HepG2 (cell line): ENCODE results near the gene KRT79. TPM values are rescaled to one million over a fixed set of nuclear protein-coding genes. Genes with fewer than 3 reads are reported as not detected.
A peak's percentile ranks its signal among the peaks of the same experiment; 100 is the strongest.
"Not testable (repeated sequence)": the region's sequence is repeated elsewhere in the genome, so short reads cannot be mapped to it uniquely, and the experiment has no call there.

Experiments
- ATAC-seq: fragments of 200-7000 bp; cut with Tn5 transposase; 3 replicates; pipeline ENCODE4 v1.9.1; 2020; ENCODE audit warnings: mild to moderate bottlenecking, moderate library complexity
- BruUV-seq: library from RNA; stranded (reverse); fragments of 400-500 nt; replicated peaks from 2 replicates; lab custom pipeline; 2021; lab: Mats Ljungman, UMichigan
- CTCF ChIA-PET: fragments of 300-600 bp; formaldehyde crosslinking; extraction: SDS; loops from one replicate; lab custom pipeline; 2021; ENCODE audit warnings: low total read pairs, inconsistent platforms, low intra/inter-chr PET ratio; lab: Yijun Ruan, JAX
- POLR2A ChIA-PET: fragments of 350-600 bp; sonication (Branson Sonifier 250); formaldehyde crosslinking; loops from one replicate; lab custom pipeline; 2020; ENCODE audit warnings: antibody characterized with exemption, inconsistent platforms; lab: Yijun Ruan, JAX
- DNase-seq: peaks from one replicate; pipeline ENCODE4 v3.0.0-alpha.2; 2015; ENCODE audit warnings: low spot score
- FAIRE-seq: peaks from 3 replicates; lab custom pipeline; 2011; peaks lifted over from hg19 to GRCh38; lab: Jason Lieb, UNC
- H2AFZ ChIP-seq: one replicate; pipeline ENCODE4 v1.6.1; 2011; ENCODE audit warnings: low read length, inconsistent platforms
- H3K27ac ChIP-seq: fragments of 300-600 bp; 3 replicates; pipeline ENCODE4 v1.8.0; 2011; ENCODE audit warnings: mixed run types, mild to moderate bottlenecking, mixed read lengths, low read length, inconsistent platforms; ENCODE audit not compliant: insufficient read depth; ENCODE audit errors: extremely low read length
- H3K27me3 ChIP-seq, 2 experiments: fragments of 200-600 bp in 1 of 2; 2 replicates in 1 of 2; 3 replicates in 1 of 2; pipeline versions ENCODE4 v1.6.0 to v1.8.0; 2011; ENCODE audit warnings: low read length in 2 of 2, mild to moderate bottlenecking in 2 of 2, moderate library complexity in 2 of 2, inconsistent platforms in 1 of 2; ENCODE audit not compliant: insufficient read depth in 2 of 2, control insufficient read depth in 1 of 2
- H3K36me3 ChIP-seq, 2 experiments: fragments of 200-600 bp in 1 of 2; replicated peaks in 1 of 2; 2 replicates in 1 of 2; 3 replicates in 1 of 2; pipeline versions ENCODE4 v1.5.1 to v1.8.0; 2011; ENCODE audit warnings: low read length in 2 of 2, inconsistent platforms in 1 of 2; ENCODE audit not compliant: insufficient read depth in 2 of 2, control insufficient read depth in 1 of 2
- H3K4me1 ChIP-seq: 2 replicates; pipeline ENCODE4 v1.5.1; 2012; ENCODE audit warnings: low read length, inconsistent platforms; ENCODE audit not compliant: insufficient read depth
- H3K4me2 ChIP-seq: 2 replicates; pipeline ENCODE4 v1.6.0; 2011; ENCODE audit warnings: low read depth, low read length, inconsistent platforms
- H3K4me3 ChIP-seq, 3 experiments: fragments of 200-600 bp in 1 of 3; sonication (generic), shearing (Covaris generic) in 1 of 3; replicated peaks in 1 of 3; 2 replicates each; pipeline ENCODE4 v1.5.1; 2011 to 2016; ENCODE audit warnings: low read length in 3 of 3, inconsistent platforms in 2 of 3, low read depth in 2 of 3, mild to moderate bottlenecking in 2 of 3, control low read depth in 1 of 3, mixed read lengths in 1 of 3; ENCODE audit not compliant: insufficient read depth in 1 of 3
- H3K79me2 ChIP-seq: one replicate; pipeline ENCODE4 v1.6.1; 2011; ENCODE audit warnings: low read length, inconsistent platforms; ENCODE audit not compliant: insufficient read depth
- H3K9ac ChIP-seq: 2 replicates; pipeline ENCODE4 v1.6.0; 2011; ENCODE audit warnings: mild to moderate bottlenecking, low read depth, low read length, inconsistent platforms; ENCODE audit not compliant: insufficient read depth
- H3K9me3 ChIP-seq: 2 replicates; pipeline ENCODE4 v1.5.1; 2012; ENCODE audit warnings: mild to moderate bottlenecking, low read length
- H4K20me1 ChIP-seq: 2 replicates; pipeline ENCODE4 v1.6.0; 2011; ENCODE audit warnings: inconsistent platforms, mild to moderate bottlenecking, low read length, moderate library complexity; ENCODE audit not compliant: insufficient read depth
- MAF1 ChIP-seq: sonication (generic); formaldehyde crosslinking; IDR thresholded peaks from 2 replicates; pipeline ENCODE4 v1.5.0; 2020; ENCODE audit warnings: missing genetic modification reagents, borderline replicate concordance
- SUZ12 ChIP-seq: fragments of 150-350 bp; IDR thresholded peaks from 2 replicates; pipeline ENCODE4 v1.6.1; 2014; ENCODE audit warnings: low read depth, low read length
- U2AF2 ChIP-seq: fragments of 200-400 bp; formaldehyde crosslinking; IDR thresholded peaks from 2 replicates; pipeline ENCODE4 v1.6.1; 2017; ENCODE audit warnings: low read depth, mild to moderate bottlenecking, low read length
- ZNF710 ChIP-seq: sonication (generic); formaldehyde crosslinking; IDR thresholded peaks from 2 replicates; pipeline ENCODE4 v1.5.0; 2020; ENCODE audit warnings: mild to moderate bottlenecking, missing genetic modification reagents, borderline replicate concordance
- ZNF75D ChIP-seq: sonication (generic); formaldehyde crosslinking; IDR thresholded peaks from 2 replicates; pipeline ENCODE4 v1.8.1; 2023; ENCODE audit warnings: missing genetic modification reagents, mild to moderate bottlenecking, borderline replicate concordance
- ZNF768 ChIP-seq: sonication (generic); formaldehyde crosslinking; IDR thresholded peaks from 2 replicates; pipeline ENCODE4 v1.4.0; 2020; ENCODE audit warnings: missing genetic modification reagents
- WGBS: methylation state at CpG from one replicate; pipeline ENCODE4 v1.1.6; 2017; ENCODE audit warnings: low lambda C conversion rate; 5-methylcytosine and 5-hydroxymethylcytosine counted together
- in situ Hi-C: cut with HindIII; loops from 2 replicates; pipeline ENCODE4 v1.10.0; 2017; ENCODE audit warnings: low pct_unique_long_range_greater_than_20kb; ENCODE audit not compliant: extremely low pct_ligation_motif_present
- intact Hi-C: fragments of 100-400 bp; cut with micrococcal nuclease; formaldehyde crosslinking; loops from one replicate; pipeline ENCODE4 v1.10.0; 2022; ENCODE audit not compliant: unreplicated experiment
- polyA plus RNA-seq, 8 experiments: library from polyadenylated mRNA; depleted of rRNA in 3 of 8; stranded (reverse) in 7 of 8; unstranded in 1 of 8; fragments of >200 nt; fragmentation: Illumina TruSeq in 4 of 8; extraction: Trizol in 4 of 8; gene quantifications; 2 replicates each; pipeline versions ENCODE4 v1.2.1 to v1.2.3, GENCODE V29; 2011 to 2016; ENCODE audit warnings: low read depth in 4 of 8, missing spikeins in 1 of 8, mixed read lengths in 1 of 8; ENCODE audit not compliant: insufficient read depth in 1 of 8
- total RNA-seq, 5 experiments: library from RNA; depleted of rRNA; stranded (reverse); fragments of >200 nt; fragmentation: Illumina TruSeq; extraction: Trizol; gene quantifications; 2 replicates each; pipeline ENCODE4 v1.2.3, GENCODE V29; 2016; ENCODE audit warnings: low read depth in 1 of 5

Gene KRT79
- total and polyA plus RNA-seq, 2 of the 13 experiments (the other 11 are each of a cell fraction or from before 2014, with no cell fraction given), result 0.09 TPM; not detected in 1

DNA sequence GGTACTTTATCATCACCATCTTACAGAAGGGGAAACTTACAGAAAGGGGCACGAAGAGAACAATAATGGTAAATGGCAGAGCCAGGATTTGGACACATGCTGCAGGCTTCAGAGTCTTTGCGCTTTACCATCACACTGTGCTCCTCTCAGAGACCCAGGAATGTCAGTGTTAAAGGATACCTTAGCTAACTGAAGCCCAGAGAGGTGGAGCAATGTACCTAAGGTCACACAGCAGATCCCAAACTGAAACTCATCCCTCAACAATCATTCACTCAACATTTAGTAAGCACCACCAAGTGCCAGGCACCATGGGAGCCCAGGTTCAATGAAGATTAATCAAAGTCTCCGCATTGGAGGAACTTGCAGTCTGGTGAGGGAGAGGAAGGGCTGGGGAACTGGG is 22.7 kb upstream of the KRT79 start:
- Histone ChIP-seq H3K9ac (no peak overlapping the region), H3K4me3 (no peak overlapping the region), H3K27ac (no peak overlapping the region), H4K20me1 (no peaks in the 10 kb centered on the region), H3K9me3 (no peaks in the 10 kb centered on the region), H3K27me3 (peaks cover 0 to 2% of the 10 kb centered on the region in 2 experiments; a peak in 2 of 5 replicates), H3K4me1 (no peaks in the 10 kb centered on the region), H3K36me3 (no peaks in the 10 kb centered on the region), H3K4me2 (no peak overlapping the region), H3K79me2 (no peaks in the 10 kb centered on the region), H2AFZ (no peak overlapping the region)
- TF ChIP-seq ZNF768 (CRISPR knock-in tag) (peak; percentile 49; the same call in 1 of the 2 replicates), U2AF2 (no peak), ZNF75D (CRISPR knock-in tag) (no peak), SUZ12 (no peak), MAF1 (CRISPR knock-in tag) (no peak), ZNF710 (CRISPR knock-in tag) (no peak)
- WGBS, result 57% methylated on average over 3 of the region's 3 CpGs
- DNase-seq (no peak), FAIRE-seq (no peak), ATAC-seq (no peak)
- in situ Hi-C loops, result no loop called here
- ChIA-PET CTCF (no interaction called here), POLR2A (no interaction called here)
- no TSS peak for BruUV-seq
- intact Hi-C loops, result no loop called here

GRCh38 chr12:52856077-52856476 is 22.0 kb upstream of the KRT79 start:
- H3K36me3 ChIP-seq, in situ Hi-C loops, H3K9ac ChIP-seq, H3K4me3 ChIP-seq, H4K20me1 ChIP-seq, BruUV-seq, H3K27me3 ChIP-seq, H3K9me3 ChIP-seq, ATAC-seq, DNase-seq, H3K4me1 ChIP-seq, H2AFZ ChIP-seq, POLR2A ChIA-PET, H3K79me2 ChIP-seq, CTCF ChIA-PET, intact Hi-C loops, FAIRE-seq, H3K27ac ChIP-seq, H3K4me2 ChIP-seq: not testable (repeated sequence)
- 10% methylated on average over 2 of the region's 2 CpGs for WGBS
